CD4-positive, alpha-beta T cell treated with Interleukin-2 at 100 ng/mL for 4 hours (primary cell): ENCODE measurements around the gene ARFIP1.

ENCODE experiments used
- DNase-seq: peaks from one replicate; pipeline ENCODE4 v3.0.0-alpha.2; 2020; ENCODE audit warnings: low spot score

Gene ARFIP1

DNA sequence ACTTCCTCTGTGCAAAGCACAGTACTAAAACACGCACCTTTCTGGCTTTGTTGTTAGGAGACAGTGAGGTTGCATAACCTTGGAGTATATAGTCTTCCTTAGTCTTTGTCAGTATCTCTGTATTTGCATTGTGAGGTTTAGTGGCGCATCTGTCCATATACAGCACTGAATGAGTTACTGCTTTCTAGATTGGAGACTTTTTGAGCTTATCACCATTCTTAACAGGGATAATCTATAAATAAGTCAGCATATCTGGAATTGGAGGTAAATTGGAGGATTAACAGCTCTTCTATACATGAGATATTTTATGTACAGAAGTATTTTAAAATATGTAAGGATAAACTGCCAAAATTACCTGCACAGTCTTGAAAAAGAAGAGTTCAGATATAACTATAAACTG lies 160.7 kb downstream of the ARFIP1 start:
- DNase-seq = no peak

DNA sequence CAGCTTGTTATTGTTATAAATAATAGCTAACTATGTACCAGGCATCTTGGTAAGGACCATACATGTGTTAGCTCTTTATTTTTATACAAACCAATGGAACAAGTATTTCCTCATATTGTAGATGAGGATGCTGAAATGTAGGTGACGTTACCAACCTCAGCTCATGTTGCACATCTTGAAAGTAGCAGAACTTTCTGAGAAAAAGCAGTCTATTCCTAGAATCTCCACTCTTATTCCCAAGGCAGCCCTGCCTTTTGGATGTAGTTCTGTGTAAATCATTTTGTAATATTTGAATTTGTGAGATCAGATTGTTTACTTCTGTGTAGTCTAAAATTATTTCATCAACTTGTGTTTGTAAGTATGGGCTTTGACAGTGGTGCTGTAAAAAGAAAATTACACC lies 161.7 kb downstream of the ARFIP1 start:
- DNase-seq = no peak

DNA sequence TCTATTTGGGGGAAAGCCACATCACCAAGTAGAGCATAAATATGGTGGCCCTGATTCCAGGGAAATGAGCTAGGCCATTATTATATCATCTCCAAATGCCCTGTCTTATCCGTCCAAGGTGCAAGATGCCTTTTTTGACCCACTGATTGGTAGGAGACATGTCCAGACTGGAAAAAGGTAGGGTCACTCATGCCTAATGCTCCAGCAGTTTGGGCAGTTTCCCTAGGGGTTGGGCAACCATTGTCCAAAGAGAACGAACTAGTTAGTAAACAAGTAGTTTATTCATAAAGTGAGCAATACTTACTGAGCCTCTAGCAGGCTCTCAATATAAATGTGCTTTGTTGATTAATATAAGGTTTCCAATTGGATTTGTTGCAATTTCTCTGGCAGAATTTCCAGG lies 162.6 kb downstream of the ARFIP1 start:
- DNase-seq = no peak

- DNase-seq = no peak
These were observed 163.9 kb downstream of the ARFIP1 start for GRCh38 chr4:152943672-152944071.

DNA sequence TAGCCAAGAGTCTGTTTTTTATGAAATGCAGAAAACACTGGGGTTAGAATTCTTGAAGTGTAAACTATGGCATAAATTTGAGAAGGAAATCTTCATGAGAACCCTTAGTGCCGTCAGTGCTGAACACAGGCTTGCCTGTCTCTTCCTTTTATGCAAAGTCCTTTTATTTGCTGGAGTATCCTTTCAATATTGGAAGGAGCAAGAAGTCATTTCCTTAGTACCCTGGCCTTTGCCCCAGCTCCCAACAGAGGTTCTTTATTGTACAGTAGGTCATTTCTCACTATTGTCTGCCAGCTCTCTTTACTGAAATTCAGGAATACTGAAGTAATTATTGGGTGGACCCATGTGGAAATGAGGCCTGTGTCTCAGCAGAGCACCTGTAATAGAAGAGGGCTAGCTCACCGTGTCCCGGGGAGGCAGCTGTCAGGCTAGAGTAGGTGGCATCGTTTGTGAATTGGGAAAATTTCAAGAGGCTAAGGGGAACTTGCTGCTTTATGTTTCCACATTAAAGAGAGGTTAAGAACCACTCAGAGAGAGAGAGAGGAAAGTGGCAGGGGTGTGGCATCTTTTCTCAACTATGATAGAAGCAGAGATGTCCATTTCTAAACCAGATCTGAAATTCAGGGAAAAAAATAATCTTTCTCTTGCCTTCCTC lies 165.0 kb downstream of the ARFIP1 start:
- no peak for DNase-seq

DNA sequence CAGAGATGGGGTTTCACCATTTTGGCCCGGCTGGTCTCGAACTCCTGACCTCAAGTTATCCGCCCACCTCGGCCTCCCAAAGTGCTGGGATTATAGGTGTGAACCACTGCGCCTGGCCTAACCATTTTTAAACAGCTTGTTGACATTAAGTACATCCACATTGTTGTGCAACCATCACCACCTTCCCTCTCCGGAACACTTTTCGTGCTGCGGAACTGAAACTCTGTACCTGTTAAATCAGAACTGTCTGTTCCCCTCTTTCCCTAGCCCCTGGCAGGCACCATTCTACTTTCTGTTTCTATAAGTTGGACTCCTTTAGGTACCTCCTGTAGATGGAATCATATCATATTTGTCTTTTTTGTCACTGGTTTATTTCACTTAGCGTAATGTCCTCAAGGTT lies 165.9 kb downstream of the ARFIP1 start:
- no peak for DNase-seq

DNA sequence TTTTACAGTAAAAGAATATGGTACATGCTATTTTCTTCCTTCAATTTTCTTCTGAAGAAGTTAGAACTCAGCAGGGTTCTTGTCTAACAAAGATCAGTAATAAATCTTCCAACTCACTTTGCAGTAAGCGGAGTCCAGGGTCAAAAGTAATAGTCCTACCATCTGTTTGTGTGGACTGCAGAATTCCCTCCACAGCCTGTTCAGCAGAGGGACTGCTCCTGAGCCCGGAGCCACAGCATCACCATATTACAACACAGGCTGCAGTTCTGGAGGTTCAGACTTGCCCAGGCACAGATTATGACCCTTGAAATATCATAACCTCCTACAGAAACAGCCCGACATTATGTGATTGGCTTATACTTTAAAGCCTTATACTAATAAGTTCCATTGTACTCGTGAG lies 166.7 kb downstream of the ARFIP1 start:
- no peak for DNase-seq

GRCh38 chr4:152947311-152947710 lies 167.6 kb downstream of the ARFIP1 start:
- DNase-seq = no peak

DNA sequence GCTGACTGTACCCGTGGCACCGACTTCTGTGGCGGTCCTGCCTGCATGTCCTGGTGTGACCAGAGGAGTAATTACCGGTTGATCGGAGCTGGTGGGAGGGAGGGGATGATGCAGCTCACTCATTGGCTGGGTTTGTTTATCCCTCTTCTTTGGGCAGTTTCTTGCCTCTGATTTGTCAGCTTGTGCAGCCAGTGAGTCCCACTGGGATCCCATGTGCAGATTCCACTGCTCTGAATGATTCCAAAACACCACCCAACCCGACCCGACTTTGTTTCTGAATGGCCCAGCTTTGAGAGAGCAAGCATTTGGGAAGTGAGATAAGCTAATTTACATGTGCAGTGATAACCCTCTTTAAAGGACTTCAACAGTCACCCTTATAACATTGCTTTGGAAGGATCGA lies 170.2 kb downstream of the ARFIP1 start:
- DNase-seq = no peak

DNA sequence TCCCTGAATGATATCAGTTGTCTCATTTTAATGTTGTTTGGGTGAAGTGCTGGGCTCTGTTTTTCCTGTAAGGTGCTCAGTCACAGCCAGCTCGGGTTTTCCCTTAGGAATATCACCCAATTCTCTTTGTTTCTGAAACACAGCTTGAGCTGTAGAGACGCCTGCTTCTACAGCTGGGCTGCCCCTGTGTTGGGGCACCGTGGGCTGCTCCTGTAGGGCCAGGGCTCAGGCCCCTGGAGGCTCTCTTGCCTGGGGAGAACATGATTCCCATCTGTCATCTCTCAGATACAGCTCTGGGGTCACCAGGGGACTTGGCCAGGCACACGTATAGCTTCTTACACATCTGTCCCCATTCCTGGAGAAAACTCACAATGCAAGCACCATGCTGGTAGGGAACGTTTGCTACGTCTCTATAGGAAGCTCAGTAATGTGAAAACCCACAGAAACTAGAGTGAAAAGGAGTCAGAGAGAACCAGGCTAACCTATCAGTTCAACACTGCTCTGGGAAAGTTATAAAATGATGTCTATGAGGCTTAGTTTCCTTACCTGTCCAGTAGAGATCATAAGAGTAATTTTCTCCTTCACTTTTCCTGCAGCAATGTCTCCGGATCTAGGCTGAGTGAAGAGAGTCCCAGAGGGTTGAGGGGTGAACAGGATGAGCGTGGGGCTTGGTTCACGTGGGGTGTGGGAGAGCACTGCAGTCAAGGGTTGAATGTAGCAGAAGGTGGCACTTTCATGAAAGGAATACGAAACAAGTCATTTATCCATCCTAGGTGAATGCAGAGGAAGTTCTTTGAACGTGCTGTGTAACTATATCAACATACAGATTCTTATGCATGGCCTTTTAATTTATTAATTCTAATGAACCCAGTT lies 170.9 kb downstream of the ARFIP1 start:
- no peak for DNase-seq

- DNase-seq = no peak
These were observed 171.6 kb downstream of the ARFIP1 start for GRCh38 chr4:152951348-152951747.

GRCh38 chr4:152953514-152953913 lies 173.8 kb downstream of the ARFIP1 start:
- no peak for DNase-seq

GRCh38 chr4:152954741-152955140 lies 175.0 kb downstream of the ARFIP1 start:
- no peak for DNase-seq

GRCh38 chr4:152956147-152956546 lies 176.4 kb downstream of the ARFIP1 start:
- DNase-seq = no peak

DNA sequence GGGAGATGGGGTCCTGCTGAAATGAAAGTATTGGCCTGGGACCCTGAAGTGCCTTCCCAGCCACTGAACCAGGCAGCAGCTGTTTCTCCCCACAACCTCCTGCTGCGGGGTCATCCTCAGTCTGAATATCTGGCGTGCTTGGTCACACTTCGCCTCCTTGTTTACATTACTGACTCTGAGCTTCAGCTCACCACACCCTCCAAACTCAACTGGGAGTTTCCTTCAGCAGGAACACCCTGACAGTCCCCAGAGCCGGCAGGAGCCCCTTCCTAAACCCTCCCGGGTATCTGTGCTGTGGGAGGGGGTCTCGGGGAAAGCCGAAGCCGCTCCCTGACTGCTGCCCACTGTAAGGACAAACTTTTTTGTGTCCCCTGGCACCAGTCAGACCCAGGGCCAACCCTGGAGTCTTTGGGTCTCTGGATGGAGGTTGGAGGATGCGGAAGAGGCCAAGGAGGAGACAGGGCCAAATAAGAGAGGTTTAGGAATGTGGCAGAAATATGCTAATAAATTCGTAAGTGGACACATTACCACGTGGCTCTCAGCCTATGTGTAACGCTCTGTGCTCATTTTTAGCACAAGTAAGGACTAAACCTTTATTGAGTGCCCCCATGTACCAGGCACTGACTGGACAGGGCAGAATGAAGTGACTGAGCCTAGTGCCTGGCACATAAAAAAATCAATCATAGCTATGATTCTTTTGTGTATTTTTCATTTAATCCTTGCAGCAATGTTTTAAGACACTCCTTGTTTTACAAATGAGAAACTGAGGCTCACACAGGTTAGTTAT lies 177.1 kb downstream of the ARFIP1 start:
- no peak for DNase-seq

DNA sequence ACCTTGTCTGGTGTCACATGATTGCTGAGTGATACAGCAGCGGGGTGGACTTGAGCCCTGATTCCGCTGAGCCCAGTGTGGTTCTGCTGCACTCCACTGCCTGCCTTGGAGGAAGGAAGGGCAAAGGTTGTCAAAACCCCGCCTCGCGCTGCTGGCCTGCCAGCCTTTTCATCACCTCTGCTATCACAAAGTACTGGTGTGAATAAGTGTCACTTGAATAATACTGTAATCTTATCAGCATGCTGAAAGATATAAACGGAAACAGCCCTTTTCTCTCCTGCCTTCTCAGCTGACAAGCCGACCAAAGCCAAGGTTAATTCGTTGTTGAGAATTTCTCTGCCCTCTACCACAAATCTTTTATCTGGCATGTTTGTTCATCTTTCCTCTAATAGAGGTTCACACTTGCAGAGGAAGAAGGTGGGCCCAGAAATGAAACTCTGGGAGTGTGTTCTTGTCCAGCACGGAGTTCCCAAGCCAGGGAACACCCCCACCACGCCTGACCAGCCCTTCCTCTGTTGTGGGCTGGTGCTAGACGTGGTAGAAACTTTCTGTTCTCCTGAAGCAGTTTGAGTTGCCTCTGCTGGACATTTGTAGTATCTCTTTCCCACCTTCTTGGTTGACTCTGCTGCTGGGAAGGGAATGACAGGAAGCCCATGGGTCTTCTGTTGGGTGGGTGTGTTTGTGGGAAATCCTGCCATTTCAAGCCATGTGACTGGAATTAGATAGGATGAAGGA lies 177.8 kb downstream of the ARFIP1 start:
- DNase-seq = no peak

GRCh38 chr4:152959080-152959479 lies 179.3 kb downstream of the ARFIP1 start:
- no peak for DNase-seq

GRCh38 chr4:152960082-152960481 lies 180.3 kb downstream of the ARFIP1 start:
- no peak for DNase-seq

GRCh38 chr4:152961014-152961772 lies 181.4 kb downstream of the ARFIP1 start:
- no peak for DNase-seq

GRCh38 chr4:152961773-152962115 lies 182.0 kb downstream of the ARFIP1 start:
- no peak for DNase-seq
